Kidney glomerular epithelial cell (primary cell): Measurements from ENCODE around the gene NSD2.
"Not testable (repeated sequence)": the region's sequence is repeated elsewhere in the genome, so short reads cannot be mapped to it uniquely, and the experiment has no call there.

ENCODE experiments used
- DNase-seq: peaks from one replicate; lab custom pipeline; 2025; lab: John Stamatoyannopoulos, UW

NSD2 gene

DNA sequence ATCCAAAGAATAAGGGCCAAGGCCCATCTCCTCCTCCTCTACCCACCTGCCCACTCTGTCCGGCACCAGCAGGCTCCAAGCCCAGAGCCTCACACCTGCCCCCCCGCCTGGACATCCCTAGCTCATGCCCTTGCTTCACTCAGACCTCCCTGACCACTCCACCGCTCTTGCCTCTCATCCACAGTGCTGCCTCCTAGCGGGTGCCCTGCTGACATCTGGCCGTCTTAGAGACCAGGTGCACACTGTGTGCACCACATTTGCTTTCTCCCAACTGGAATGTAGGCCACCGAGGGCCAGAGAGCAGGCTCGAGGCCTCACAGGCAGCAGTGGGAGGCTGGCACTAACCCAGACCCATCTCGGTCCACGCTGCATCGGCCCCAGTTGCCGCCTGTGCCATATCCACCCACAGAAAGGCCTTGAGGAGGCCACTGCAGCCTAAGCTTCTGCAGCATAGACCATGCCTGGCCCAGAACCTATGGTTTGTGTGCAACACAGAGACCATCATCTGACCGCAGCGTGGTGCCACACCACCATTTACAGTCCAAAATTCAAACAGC, 28.8 kb upstream of the NSD2 start:
- DNase-seq = no peak

DNA sequence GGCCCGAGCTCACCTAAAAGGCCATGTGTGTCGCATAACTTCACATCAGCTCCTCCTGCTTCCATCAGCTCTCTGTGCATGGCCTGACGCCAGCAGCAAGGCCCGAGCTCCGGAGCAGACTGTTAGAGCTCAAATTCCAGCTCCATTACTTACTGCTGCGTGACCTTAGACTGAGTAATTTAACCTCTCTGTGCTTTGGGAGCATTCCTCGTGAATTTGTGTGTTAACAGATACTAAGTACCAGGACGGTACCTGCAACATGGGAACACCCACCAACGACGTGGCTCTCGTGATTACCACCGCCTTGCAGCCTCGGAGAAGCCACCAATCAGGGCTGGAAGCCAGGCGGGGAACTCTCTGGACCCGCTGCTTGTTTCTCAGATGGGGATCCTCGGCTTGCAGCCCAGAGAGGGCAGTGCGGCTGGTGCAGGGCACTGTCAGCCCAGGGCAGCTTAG, 28.2 kb upstream of the NSD2 start:
- peak; percentile 33 for DNase-seq

DNA sequence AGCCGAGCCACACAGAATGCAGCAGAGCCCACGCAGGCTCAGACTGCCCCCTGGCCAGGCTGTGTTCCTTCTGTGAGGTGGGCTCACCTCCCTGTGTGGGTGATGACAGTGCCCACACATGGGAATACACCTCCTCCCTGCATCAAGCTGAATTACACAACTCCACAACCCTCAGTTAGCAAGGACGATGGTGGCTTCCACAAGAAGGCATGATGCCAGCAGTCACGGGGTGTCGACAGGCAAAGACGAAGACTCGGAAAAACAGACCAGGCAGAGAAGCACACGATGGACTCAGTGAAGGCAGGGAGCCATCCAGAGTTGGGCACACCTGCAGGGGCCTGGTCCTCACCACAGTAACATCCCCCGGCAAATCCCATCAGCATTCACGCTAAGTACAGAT, 27.3 kb upstream of the NSD2 start:
- no peak for DNase-seq

DNA sequence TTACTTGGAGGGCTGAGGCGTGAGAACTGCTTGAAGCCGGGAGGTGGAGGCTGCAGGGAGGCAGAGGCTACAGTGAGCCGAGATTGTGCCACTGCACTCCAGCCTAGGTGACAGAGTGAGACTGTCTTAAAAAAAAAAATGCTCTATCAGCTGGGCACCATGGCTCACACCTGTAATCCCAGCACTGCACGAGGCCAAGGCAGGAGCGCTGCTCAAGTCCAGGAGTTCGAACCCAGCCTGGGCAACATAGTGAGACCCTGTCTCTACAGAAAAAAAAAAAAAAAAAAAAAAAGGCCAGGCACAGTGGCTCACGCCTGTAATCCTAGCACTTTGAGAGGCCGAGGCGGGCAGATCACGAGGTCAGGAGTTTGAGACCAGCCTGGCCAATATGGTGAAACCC, 26.6 kb upstream of the NSD2 start:
- DNase-seq = not testable (repeated sequence)

DNA sequence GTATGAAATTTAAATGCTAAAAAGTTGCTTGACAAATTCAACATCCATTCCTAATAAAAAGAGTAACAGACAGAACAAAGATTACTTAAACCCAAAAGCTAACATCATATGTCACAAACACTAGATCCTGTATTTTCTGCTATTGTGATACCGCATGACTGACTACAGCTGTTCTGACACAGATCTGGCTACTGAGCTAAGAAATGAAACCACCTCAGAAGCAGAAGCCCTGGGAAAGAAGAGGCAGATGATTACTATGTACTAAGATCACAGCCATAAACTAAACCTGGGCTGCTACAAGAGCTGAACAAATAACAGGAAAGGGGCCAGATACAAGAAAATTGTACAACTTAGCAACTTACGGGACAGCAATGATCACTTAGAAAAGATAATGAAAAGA, 24.6 kb upstream of the NSD2 start:
- DNase-seq = no peak

DNA sequence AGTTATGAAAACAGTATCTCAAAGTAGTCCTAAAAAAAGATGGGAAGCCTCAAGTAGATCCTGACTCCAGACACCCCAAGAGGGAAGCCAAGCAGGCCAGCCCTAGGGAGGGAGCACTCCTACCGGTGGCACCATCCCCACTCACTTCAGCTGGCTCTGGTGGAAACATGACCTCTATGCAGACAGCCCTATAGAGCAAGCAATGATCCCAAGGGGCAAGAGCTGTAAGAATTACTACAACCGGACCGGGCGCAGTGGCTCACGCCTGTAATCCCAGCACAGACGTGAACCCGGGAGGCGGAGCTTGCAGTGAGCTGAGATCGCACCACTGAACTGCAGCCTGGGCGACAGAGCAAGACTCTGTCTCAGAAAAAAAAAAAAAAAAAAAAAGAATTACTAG, 20.9 kb upstream of the NSD2 start:
- DNase-seq = no peak

DNA sequence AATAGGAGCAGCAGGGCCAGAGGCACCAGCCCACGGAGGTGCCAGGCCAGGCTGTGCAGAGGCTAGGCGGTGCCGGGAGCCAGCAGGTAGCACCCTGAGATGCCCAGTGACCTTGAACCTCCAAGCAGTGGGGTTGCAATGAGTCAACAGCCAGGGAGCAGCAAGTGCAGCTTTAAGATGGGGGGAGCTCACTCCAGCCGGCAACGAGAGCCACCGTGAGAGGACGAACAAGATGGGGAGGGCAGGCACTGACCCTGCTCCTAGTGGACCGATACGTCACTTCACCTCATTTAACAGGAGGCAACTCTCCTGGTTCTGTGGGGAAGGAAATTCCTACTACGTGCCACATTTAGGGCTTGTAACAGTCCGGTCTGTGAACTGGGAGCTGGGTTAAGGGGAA, 20.0 kb upstream of the NSD2 start:
- no peak for DNase-seq

DNA sequence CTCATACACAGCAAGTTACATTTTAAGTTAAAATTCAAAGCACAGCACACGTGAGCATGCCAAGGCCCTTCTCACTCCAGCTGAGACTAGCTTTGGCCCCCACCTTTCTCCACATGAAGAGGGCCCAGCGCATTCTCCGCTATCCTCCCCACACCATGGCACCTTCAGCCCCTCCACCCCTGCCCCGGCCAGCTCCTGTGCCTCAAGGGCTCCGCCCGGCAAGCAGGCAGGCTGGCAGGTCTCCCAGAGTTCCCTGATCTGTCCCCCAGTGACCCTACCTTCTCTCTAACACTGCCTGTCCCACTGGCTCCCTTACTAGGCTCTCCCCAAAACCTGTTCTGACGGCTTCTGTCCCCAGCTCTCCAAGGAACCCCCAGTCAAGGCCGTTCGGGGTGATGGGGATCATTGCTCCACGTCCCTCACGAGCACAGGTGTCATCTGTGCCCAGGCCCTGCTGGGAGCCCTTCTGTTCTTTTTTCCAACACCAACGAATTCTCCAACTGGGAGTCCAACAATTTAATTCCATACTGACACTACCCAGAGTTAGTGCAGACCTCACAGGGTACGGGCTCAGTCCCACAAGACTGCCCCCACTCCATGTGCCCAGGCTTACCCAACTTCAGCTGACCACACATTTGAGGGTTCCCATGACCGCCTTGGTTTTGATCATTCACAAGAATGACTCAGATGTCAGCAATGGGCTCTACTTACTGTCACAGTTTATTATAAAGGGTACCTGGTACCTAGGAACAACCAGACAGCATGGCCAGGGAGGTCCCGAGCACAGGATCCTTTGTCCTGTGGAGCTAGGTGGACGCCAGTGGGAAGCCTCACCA, 19.4 kb upstream of the NSD2 start:
- no peak for DNase-seq

DNA sequence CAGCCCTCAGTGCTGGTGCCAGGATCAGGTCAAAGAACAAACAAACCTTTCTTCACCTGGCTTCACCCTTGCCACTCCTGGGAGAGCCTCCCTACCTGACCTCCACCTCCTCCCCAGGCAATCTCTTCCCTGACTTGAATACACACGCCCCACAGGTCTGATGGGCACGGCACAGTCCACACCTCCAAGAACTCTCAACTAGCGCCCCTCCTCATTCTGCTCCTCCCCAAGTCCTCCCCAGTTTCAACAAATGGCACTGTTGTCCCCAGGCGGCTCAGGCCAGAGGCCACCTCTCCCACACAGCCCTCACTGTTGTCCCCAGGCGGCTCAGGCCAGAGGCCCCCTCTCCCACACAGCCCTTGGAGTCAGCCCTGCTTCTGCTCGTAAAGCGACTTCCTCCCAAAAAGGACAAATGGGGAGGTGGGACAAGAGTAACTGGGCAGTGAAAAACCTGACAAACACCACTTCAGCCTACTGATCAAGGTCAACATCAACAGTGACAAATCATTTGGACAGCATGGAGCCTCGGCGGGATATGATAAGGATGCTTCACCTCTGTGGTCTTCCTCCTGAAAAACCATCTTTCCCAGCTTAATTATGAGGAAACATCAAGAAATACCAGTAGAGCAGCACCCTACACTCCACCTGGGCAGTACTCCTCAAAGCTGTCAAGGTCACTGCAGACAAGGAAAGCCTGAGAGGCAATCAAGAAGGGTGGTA, 18.1 kb upstream of the NSD2 start:
- DNase-seq = no peak

DNA sequence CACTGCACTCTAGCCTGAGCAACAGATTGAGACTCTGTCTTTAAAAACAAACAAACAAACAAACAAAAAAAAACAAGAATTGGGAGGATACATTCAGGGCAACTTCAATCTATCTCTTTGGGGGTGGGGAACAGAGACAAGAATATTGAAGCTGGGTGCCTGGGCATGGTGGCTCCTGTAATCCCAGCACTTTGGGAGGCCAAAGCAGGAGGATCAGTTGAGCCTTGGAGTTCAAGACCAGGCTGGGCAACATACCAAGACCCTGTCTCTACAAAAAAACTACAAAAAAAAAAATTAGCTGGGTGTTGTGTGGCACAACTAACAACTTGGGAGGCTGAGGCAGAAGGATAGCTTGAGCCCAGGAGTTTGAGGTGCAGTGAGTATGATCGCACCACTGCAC, 16.4 kb upstream of the NSD2 start:
- DNase-seq = no peak

DNA sequence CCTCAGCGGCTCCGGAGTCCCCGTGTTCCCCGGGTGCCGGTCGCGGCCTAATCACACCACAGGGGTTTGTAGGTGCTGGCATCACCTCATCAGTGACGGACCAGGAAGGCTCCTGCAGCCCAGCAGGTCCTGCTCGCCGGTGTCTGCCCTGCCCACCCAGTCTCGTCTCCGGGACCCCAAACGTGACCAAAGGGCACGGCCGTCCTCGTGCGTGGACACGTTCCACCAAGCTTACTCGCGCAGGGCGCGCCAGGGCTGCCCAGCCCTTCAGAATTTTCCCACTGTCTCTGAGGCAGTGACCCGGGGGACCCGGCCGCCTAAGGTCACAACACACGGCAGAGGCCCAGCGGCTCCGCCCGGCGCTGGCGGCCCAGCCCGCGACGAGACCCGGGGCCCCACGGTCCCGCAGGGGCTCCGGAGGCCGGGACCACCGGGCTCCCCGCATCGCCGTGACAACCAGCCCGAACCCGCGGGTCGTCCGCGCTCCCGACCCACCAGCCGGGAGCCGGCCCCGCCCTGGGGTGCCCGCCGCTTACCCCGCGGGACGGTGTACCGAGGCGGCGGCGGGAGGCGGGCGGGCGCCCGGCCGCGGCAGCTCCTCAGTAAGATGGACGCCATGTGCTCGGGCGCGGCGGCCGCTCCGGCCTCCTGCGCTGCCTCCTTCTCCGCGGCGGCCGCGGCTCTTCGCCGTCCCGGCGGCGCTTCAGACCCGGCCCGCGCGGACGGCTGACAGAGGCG, 15.7 kb upstream of the NSD2 start:
- DNase-seq = no peak

DNA sequence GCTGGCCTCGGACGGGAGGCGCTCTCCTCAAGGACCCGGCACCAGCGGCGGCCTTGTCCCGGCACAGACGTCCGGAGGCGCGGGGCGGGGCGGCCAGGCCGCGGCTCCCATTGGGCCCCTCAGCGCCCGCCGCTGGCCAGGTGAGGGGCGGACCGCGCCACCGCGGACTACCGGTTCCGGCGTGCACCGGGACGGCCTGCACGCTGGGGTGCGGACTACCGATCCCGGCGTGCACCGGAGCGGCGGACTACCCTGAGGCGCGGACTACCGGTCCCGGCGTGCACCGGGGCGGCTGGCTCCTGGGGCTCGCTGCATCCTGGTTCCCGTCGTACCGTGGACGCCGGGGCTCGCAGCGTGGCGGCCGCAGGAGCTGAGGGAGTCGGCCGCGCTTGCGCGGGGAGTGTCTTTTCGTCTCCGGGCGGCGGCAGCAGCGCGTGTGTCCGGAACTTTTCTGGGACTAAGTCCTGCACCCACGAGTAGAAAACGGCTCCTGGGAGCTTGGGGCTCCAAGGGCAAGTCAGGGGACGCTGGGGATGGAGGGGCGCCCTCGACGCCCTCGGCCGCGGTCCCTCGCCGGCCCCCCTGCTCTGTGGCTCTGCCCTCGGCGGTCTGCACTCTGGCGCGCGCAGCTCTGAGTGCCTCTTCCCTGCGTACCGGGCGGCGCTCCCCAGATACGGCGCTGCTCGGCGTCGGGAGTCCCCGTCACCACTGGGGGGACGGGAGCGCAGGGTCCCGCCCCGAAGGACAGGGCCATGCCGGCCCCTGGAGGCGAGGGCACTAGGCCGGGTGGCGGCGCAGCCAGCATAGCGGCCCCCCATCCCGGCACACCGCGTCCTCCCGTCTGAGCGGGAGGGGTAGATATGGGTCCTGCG, 14.9 kb upstream of the NSD2 start, which contains the start of gene LETM1:
TSS of gene LETM1 (minus strand) at position 86 of the 872 bp plus-strand sequence. CDS start 206 bp downstream, outside the sequence.
- DNase-seq = peak; percentile 86

DNA sequence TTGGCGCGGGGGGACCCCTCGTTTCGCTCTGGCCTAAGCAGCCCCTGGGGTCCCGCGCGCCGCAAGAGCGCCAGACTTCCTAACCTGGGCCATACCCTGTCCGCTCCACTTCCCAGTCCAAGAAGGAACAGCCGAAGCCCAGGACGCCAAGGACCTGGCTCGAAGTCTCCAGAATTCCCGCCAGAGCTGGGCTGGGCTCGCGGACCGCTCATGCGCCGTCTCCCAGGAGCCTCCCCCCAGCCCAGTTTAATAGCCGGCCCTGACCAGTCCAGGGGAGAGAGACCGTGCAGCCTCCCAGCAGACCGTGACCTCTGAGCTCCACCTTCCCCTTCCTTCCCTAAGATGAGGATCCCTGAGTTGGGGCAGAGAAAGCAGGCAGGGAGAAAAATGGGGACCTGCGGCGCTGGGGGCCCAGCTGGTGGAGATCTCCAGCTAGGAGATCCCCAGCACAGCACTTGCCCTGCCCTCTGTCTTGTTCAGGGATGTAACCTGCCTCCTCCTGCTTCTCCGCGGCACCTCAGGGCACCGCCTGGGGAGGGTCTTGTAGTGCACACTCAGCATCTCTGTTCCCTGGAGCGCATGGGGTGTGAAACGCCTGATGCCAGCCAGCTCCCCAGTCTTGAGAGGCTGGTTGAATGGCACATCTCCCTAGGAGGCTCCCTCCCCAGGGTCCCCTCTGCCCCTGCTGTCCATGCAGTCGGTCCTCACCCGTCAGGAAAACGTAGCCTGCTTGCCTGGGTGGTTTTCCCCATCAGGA, 14.1 kb upstream of the NSD2 start:
- no peak for DNase-seq

DNA sequence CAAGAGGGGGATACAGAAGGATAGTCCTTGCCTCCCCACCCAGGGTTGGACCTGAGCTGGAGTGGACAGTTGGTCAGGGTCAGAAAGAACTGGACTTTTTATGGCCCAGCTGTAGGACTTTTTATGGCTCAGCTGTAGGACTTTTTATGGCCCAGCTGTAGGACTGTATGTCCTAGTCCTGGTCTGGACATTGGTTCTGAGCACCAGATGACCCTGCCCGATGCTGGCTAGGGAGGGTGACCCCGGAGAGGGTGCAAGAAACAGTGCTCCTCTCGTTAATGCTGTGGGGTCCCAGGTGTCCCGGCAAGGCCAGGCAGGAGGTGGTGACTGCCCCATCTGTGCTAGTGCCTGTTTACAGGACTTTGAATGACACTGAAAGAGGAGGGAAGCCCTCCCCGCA, 13.3 kb upstream of the NSD2 start:
- no peak for DNase-seq

DNA sequence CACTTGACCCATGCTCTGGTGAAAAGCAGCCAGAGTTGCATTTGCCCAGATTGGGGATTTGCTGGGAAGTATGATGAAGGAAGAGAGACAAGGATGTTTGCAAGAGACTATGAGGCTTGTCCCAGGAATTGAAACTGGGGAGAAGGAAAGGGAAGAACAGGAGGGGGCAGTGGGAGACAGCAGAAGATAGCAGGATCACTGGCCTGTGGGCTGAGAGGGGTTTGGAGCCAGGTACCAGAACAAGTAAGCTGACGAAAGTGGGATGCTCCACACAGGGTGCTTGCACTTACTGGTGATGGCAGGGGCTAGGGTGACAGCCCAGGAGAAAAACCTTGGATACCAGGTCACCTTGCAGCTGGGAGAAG, 11.8 kb upstream of the NSD2 start:
- no peak for DNase-seq

DNA sequence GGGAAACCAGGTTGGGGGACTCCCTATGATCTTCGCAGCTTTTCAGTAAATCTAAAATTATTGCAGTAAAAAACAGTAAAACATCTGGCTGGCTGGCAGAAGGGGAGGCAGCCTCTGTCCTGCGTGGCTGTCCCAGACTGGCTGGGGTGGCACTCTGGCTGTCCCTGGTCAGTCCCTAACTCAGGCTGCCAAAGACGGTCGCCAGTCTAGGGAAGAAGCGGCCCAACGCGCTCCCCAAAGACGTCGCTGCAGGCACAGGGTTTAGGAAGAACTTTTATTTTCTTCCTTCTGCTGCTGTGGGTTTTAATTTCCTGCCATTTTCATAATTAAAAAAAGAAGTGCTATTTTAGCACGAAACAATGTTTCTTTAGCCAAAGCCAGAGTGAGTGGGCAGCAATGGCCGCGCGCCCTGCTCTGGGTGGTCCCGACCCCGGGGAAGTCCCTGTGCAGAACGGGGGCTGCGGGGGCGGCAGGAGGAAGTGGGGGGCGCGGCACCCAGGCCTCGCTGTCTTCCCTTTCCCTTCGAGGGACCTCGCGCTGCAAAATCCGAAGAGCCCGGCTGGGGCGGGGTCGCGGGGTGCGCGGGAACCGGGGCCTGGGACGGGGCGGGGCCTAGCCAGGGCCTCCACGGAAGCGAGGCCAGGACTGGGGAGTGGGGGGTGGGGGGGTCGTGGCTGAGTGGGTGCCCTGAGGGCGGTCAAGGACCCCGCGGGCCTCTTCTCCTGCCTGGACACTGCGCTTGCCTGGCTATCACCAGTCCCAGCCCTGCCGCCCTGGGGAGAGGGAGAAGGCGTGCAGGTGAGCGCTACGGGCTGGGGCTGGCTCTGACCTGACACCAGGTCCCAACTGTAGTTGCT, 8.9 kb upstream of the NSD2 start:
- no peak for DNase-seq

DNA sequence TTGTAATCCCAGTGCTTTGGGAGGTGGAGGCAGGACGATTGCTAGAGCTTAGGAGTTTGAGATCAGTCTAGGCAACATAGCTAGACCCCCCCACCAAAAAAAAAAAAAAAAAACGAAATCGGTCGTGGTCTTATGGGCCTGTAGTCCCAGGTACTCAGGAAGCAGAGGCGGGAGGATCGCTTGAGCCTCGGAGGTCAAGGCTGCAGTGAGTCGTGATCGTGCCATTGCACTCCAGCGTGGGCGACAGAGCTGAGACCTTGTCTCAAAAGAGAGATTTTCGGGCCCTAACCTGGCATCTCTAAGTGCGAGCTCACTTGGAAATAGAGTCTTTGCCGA, 8.3 kb upstream of the NSD2 start:
- DNase-seq = no peak

DNA sequence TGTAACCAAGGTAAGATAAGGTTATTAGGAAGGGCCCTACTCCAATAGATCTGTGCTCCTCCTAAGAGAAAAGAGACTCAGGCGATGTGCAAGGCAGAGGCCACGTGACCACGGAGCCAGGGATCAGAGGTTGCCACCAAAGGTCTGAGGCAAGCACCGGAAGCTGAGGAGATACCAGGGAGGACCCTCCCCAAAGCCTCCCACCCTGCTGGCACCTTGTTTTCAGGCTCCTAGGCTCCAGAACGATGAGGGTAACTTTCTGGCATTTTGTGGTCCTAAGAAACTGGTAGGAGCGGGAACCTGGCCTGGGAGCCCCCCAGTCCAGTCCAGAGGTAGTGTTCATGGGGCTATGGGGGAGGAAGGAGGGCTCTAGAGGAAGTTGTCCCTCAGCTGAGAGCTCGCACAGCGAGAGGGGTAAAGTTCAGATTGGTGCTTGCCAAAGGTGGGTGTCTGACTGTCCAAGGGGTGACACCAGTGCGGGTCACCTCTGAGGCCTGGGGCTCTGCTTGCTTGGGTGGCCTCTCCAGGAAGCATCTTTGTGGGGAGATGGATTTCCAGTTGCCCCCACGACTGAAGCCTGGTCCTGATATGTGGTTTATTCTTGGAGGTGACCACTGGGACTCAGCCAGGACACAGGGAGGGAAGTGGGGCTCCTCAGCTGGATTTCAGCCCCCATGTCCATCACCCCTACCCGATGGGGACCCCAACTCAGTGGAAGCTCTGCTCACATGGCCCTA, 7.7 kb upstream of the NSD2 start:
- no peak for DNase-seq
